HepG2 (cell line): ENCODE data around the gene KRTAP10-5. TPM values are rescaled to one million over a fixed set of nuclear protein-coding genes. Genes with fewer than 3 reads are reported as not detected.

Experiments
- ATAC-seq: fragments of 200-7000 bp; cut with Tn5 transposase; 3 replicates; pipeline ENCODE4 v1.9.1; 2020; ENCODE audit warnings: mild to moderate bottlenecking, moderate library complexity
- BruUV-seq: library from RNA; stranded (reverse); fragments of 400-500 nt; replicated peaks from 2 replicates; lab custom pipeline; 2021; lab: Mats Ljungman, UMichigan
- CTCF ChIA-PET: fragments of 300-600 bp; formaldehyde crosslinking; extraction: SDS; loops from one replicate; lab custom pipeline; 2021; ENCODE audit warnings: low total read pairs, inconsistent platforms, low intra/inter-chr PET ratio; lab: Yijun Ruan, JAX
- POLR2A ChIA-PET: fragments of 350-600 bp; sonication (Branson Sonifier 250); formaldehyde crosslinking; loops from one replicate; lab custom pipeline; 2020; ENCODE audit warnings: antibody characterized with exemption, inconsistent platforms; lab: Yijun Ruan, JAX
- DNase-seq: peaks from one replicate; pipeline ENCODE4 v3.0.0-alpha.2; 2015; ENCODE audit warnings: low spot score
- FAIRE-seq: peaks from 3 replicates; lab custom pipeline; 2011; peaks lifted over from hg19 to GRCh38; lab: Jason Lieb, UNC
- H2AFZ ChIP-seq: one replicate; pipeline ENCODE4 v1.6.1; 2011; ENCODE audit warnings: low read length, inconsistent platforms
- H3K27ac ChIP-seq: fragments of 300-600 bp; 3 replicates; pipeline ENCODE4 v1.8.0; 2011; ENCODE audit warnings: mixed run types, mild to moderate bottlenecking, mixed read lengths, low read length, inconsistent platforms; ENCODE audit not compliant: insufficient read depth; ENCODE audit errors: extremely low read length
- H3K27me3 ChIP-seq, 2 experiments: fragments of 200-600 bp in 1 of 2; 2 replicates in 1 of 2; 3 replicates in 1 of 2; pipeline versions ENCODE4 v1.6.0 to v1.8.0; 2011; ENCODE audit warnings: low read length in 2 of 2, mild to moderate bottlenecking in 2 of 2, moderate library complexity in 2 of 2, inconsistent platforms in 1 of 2; ENCODE audit not compliant: insufficient read depth in 2 of 2, control insufficient read depth in 1 of 2
- H3K36me3 ChIP-seq, 2 experiments: fragments of 200-600 bp in 1 of 2; replicated peaks in 1 of 2; 2 replicates in 1 of 2; 3 replicates in 1 of 2; pipeline versions ENCODE4 v1.5.1 to v1.8.0; 2011; ENCODE audit warnings: low read length in 2 of 2, inconsistent platforms in 1 of 2; ENCODE audit not compliant: insufficient read depth in 2 of 2, control insufficient read depth in 1 of 2
- H3K4me1 ChIP-seq: 2 replicates; pipeline ENCODE4 v1.5.1; 2012; ENCODE audit warnings: low read length, inconsistent platforms; ENCODE audit not compliant: insufficient read depth
- H3K4me2 ChIP-seq: 2 replicates; pipeline ENCODE4 v1.6.0; 2011; ENCODE audit warnings: low read depth, low read length, inconsistent platforms
- H3K4me3 ChIP-seq, 3 experiments: fragments of 200-600 bp in 1 of 3; sonication (generic), shearing (Covaris generic) in 1 of 3; replicated peaks in 1 of 3; 2 replicates each; pipeline ENCODE4 v1.5.1; 2011 to 2016; ENCODE audit warnings: low read length in 3 of 3, inconsistent platforms in 2 of 3, low read depth in 2 of 3, mild to moderate bottlenecking in 2 of 3, control low read depth in 1 of 3, mixed read lengths in 1 of 3; ENCODE audit not compliant: insufficient read depth in 1 of 3
- H3K79me2 ChIP-seq: one replicate; pipeline ENCODE4 v1.6.1; 2011; ENCODE audit warnings: low read length, inconsistent platforms; ENCODE audit not compliant: insufficient read depth
- H3K9ac ChIP-seq: 2 replicates; pipeline ENCODE4 v1.6.0; 2011; ENCODE audit warnings: mild to moderate bottlenecking, low read depth, low read length, inconsistent platforms; ENCODE audit not compliant: insufficient read depth
- H3K9me3 ChIP-seq: 2 replicates; pipeline ENCODE4 v1.5.1; 2012; ENCODE audit warnings: mild to moderate bottlenecking, low read length
- H4K20me1 ChIP-seq: 2 replicates; pipeline ENCODE4 v1.6.0; 2011; ENCODE audit warnings: inconsistent platforms, mild to moderate bottlenecking, low read length, moderate library complexity; ENCODE audit not compliant: insufficient read depth
- ARNTL ChIP-seq: sonication (generic); formaldehyde crosslinking; IDR thresholded peaks from 2 replicates; pipeline ENCODE4 v1.4.0; 2020; ENCODE audit warnings: mild to moderate bottlenecking, missing genetic modification reagents
- CENPT ChIP-seq: sonication (generic); formaldehyde crosslinking; IDR thresholded peaks from 2 replicates; pipeline ENCODE4 v1.8.0; 2022; ENCODE audit warnings: low read depth, mild to moderate bottlenecking, moderate library complexity, missing genetic modification reagents
- CERS6 ChIP-seq: sonication (generic); formaldehyde crosslinking; IDR thresholded peaks from 2 replicates; pipeline ENCODE4 v1.5.0; 2020; ENCODE audit warnings: missing genetic modification reagents
- ELF1 ChIP-seq: sonication (generic); formaldehyde crosslinking; IDR thresholded peaks from 2 replicates; pipeline ENCODE4 v1.4.0; 2020; ENCODE audit warnings: missing genetic modification reagents
- GABPA ChIP-seq, 2 experiments: IDR thresholded peaks; 2 replicates each; pipeline ENCODE4 v1.6.1; 2011 to 2016; ENCODE audit warnings: low read depth in 2 of 2, low read length in 1 of 2, missing biosample characterization in 1 of 2, missing genetic modification characterization in 1 of 2
- REL ChIP-seq: sonication (generic); formaldehyde crosslinking; conservative IDR thresholded peaks from 2 replicates; pipeline ENCODE4 v1.8.0; 2022; ENCODE audit warnings: mild to moderate bottlenecking, missing genetic modification reagents, moderate library complexity
- ZNF160 ChIP-seq: sonication (generic); formaldehyde crosslinking; IDR thresholded peaks from 2 replicates; pipeline ENCODE4 v1.8.0; 2022; ENCODE audit warnings: mild to moderate bottlenecking, inconsistent platforms, missing genetic modification reagents
- ZNF687 ChIP-seq: sonication (generic); formaldehyde crosslinking; IDR thresholded peaks from 2 replicates; pipeline ENCODE4 v1.5.1; 2020; ENCODE audit warnings: mild to moderate bottlenecking, missing genetic modification reagents, moderate library complexity
- WGBS: methylation state at CpG from one replicate; pipeline ENCODE4 v1.1.6; 2017; ENCODE audit warnings: low lambda C conversion rate; 5-methylcytosine and 5-hydroxymethylcytosine counted together
- in situ Hi-C: cut with HindIII; loops from 2 replicates; pipeline ENCODE4 v1.10.0; 2017; ENCODE audit warnings: low pct_unique_long_range_greater_than_20kb; ENCODE audit not compliant: extremely low pct_ligation_motif_present
- intact Hi-C: fragments of 100-400 bp; cut with micrococcal nuclease; formaldehyde crosslinking; loops from one replicate; pipeline ENCODE4 v1.10.0; 2022; ENCODE audit not compliant: unreplicated experiment
- polyA plus RNA-seq, 8 experiments: library from polyadenylated mRNA; depleted of rRNA in 3 of 8; stranded (reverse) in 7 of 8; unstranded in 1 of 8; fragments of >200 nt; fragmentation: Illumina TruSeq in 4 of 8; extraction: Trizol in 4 of 8; gene quantifications; 2 replicates each; pipeline versions ENCODE4 v1.2.1 to v1.2.3, GENCODE V29; 2011 to 2016; ENCODE audit warnings: low read depth in 4 of 8, missing spikeins in 1 of 8, mixed read lengths in 1 of 8; ENCODE audit not compliant: insufficient read depth in 1 of 8
- total RNA-seq, 5 experiments: library from RNA; depleted of rRNA; stranded (reverse); fragments of >200 nt; fragmentation: Illumina TruSeq; extraction: Trizol; gene quantifications; 2 replicates each; pipeline ENCODE4 v1.2.3, GENCODE V29; 2016; ENCODE audit warnings: low read depth in 1 of 5
- TF ChIP-seq, protein P1 (sequence below): sonication (generic); formaldehyde crosslinking; IDR thresholded peaks from 2 replicates; pipeline ENCODE4 v1.8.0; 2022; ENCODE audit warnings: missing genetic modification reagents, mild to moderate bottlenecking, inconsistent platforms, borderline replicate concordance

The KRTAP10-5 gene
- total and polyA plus RNA-seq, 2 of the 13 experiments (the other 11 are each of a cell fraction or from before 2014, with no cell fraction given) = not detected

DNA sequence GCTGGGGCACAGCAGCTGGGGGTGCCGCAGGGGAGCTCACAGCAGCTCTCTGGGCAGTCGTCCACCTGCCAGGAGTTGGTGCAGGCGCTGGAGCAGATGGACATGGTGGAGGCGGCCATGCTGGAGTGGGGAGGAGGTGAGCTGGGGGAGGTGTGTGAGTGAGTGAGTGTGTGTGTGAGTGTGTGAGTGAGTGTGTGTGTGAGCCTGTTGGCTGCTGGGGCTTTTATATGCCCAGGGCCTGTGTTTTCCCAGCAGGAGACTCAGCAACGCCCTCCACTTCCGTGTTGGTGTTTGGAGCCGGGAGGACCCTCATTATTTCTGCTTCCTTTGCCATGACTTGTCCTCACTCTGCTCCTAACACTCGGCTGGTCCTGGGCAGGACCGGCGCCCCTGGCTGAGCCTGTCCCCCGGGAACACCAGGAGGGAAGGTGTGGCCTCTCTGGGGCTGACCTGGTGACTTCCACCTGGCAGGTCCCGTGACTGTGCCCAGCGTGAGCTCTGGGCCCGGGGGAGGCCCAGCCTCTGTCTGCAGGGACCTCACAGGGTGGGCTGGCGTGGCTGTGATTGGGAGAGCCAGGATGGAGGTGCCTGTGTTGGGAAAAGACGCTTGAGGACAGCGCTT, 29.0 kb downstream of the KRTAP10-5 start, which contains the start of gene KRTAP10-2:
KRTAP10-2 (minus strand) TSS at position 166 of the 622 bp plus-strand sequence; CDS start at position 119, 47 bp downstream.
- H3K9me3 ChIP-seq = no peaks in the 10 kb centered on the region
- H3K9ac ChIP-seq = no peak within 1 kb of the TSS
- no peaks in the 10 kb centered on the region; the same call in 1 of the 2 replicates for H3K4me1 ChIP-seq
- H4K20me1 ChIP-seq = no peaks in the 10 kb centered on the region
- FAIRE-seq (no peak), ATAC-seq (peak; percentile 40), DNase-seq (no peak)
- H3K36me3 ChIP-seq = no peaks in the 10 kb centered on the region
- peaks cover 0 to 3% of the 10 kb centered on the region in 2 experiments; a peak in 2 of 5 replicates for H3K27me3 ChIP-seq
- ChIA-PET POLR2A (no interaction called here), CTCF (no interaction called here)
- BruUV-seq = no TSS peak
- 55% methylated on average over 11 of the region's 17 CpGs for WGBS
- no peak within 1 kb of the TSS for H3K4me3 ChIP-seq
- TF ChIP-seq ZNF687 (CRISPR knock-in tag) (0 out of 2 replicates have a peak, but pooled peaks have one; percentile 22), CERS6 (no peak), ARNTL (CRISPR knock-in tag) (no peak), CENPT (no peak), GABPA (IDR thresholded peaks at IDR 0.05; ENCODE audit: low read depth, low read length) (no peak), GABPA (CRISPR knock-in tag; IDR thresholded peaks at IDR 0.05; ENCODE audit: low read depth) (no peak), ELF1 (CRISPR knock-in tag) (0 out of 2 replicates have a peak, but pooled peaks have one; percentile 18), REL (CRISPR knock-in tag) (no peak), ZNF160 (no peak)
- TF ChIP-seq, protein P1, sequence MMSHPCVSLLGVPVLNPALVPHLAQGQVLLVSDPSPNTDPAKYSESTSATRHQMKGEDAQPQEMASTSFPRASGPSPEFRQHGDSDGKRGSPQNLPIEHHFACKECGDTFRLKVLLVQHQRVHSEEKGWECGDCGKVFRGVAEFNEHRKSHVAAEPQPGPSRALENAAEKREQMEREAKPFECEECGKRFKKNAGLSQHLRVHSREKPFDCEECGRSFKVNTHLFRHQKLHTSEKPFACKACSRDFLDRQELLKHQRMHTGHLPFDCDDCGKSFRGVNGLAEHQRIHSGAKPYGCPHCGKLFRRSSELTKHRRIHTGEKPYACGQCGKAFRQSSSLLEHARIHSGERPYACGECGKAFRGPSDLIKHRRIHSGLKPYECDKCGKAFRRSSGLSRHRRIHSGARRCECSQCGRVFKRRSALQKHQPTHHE = no peak
- H2AFZ ChIP-seq = no peak within 1 kb of the TSS
- H3K27ac ChIP-seq = no peak within 1 kb of the TSS
- intact Hi-C loops (no loop called here), in situ Hi-C loops (no loop called here)
- no peak within 1 kb of the TSS; the same call in 1 of the 2 replicates for H3K4me2 ChIP-seq
- H3K79me2 ChIP-seq = no peaks in the 10 kb centered on the region
